GM18951 (cell line): ENCODE measurements around the gene CD68.
"Not testable (repeated sequence)": the region's sequence is repeated elsewhere in the genome, so short reads cannot be mapped to it uniquely, and the experiment has no call there.

Source experiments
- POLR2A ChIP-seq: IDR thresholded peaks from 4 replicates; pipeline ENCODE4 v1.6.1; 2011; ENCODE audit warnings: mild to moderate bottlenecking; ENCODE audit not compliant: insufficient read length, insufficient read depth; ENCODE audit errors: extremely low read depth
- in situ Hi-C: fragments of 300-500 bp; cut with MboI; formaldehyde crosslinking; loops from one replicate; pipeline ENCODE4 v1.12.0; 2022; ENCODE audit warnings: low sequenced_read_pairs, mixed read lengths, inconsistent platforms; ENCODE audit not compliant: unreplicated experiment

CD68 gene

GRCh38 chr17:7623661-7624060, 44.2 kb downstream of the CD68 start:
- TF ChIP-seq POLR2A = no peak
- in situ Hi-C loops = no loop called here

GRCh38 chr17:7625749-7626148, 46.3 kb downstream of the CD68 start:
- in situ Hi-C loops = not testable (repeated sequence)

- TF ChIP-seq POLR2A = no peak
- in situ Hi-C loops = no loop called here
Observed at GRCh38 chr17:7626307-7626706, 46.9 kb downstream of the CD68 start.

GRCh38 chr17:7626956-7627249, 47.5 kb downstream of the CD68 start:
- no peak for TF ChIP-seq POLR2A
- in situ Hi-C loops = no loop called here

- in situ Hi-C loops = no loop called here
- peak; percentile 74 for TF ChIP-seq POLR2A
Observed at GRCh38 chr17:7627250-7628121, 48.0 kb downstream of the CD68 start, which contains the start of gene SAT2. Gene SAT2, minus strand, starts transcription at chr17:7627821. Its CDS starts 186 bp downstream, at chr17:7627635.

- in situ Hi-C loops = no loop called here
- TF ChIP-seq POLR2A = no peak
Observed at GRCh38 chr17:7629939-7630571, 50.6 kb downstream of the CD68 start, which contains the start of gene SHBG. Gene SHBG, plus strand, starts transcription at chr17:7630135. Its CDS starts 38 bp downstream, at chr17:7630173.
